HCT116 (cell line): Measurements from ENCODE around the gene LMLN. TPM values are rescaled to one million over a fixed set of nuclear protein-coding genes. Genes with fewer than 3 reads are reported as not detected.
"Not testable (repeated sequence)": the region's sequence is repeated elsewhere in the genome, so short reads cannot be mapped to it uniquely, and the experiment has no call there.

Source experiments
- ATAC-seq: fragments of 200-7000 bp; cut with Tn5 transposase; 2 replicates; pipeline ENCODE4 v1.9.1; 2020; ENCODE audit warnings: mild to moderate bottlenecking, moderate library complexity
- BruUV-seq: library from RNA; stranded (reverse); fragments of 400-500 nt; replicated peaks from 2 replicates; lab custom pipeline; 2021; lab: Mats Ljungman, UMichigan
- CTCF ChIA-PET: fragments of 300-600 bp; sonication (Branson Sonifier 250); formaldehyde crosslinking; loops from one replicate; lab custom pipeline; 2021; ENCODE audit warnings: antibody characterized with exemption; lab: Charles Lee
- POLR2A ChIA-PET: fragments of 300-600, 350-600 bp; sonication (Branson Sonifier 250); formaldehyde crosslinking; loops from one replicate; lab custom pipeline; 2021; ENCODE audit warnings: antibody characterized with exemption; lab: Charles Lee
- RAD21 ChIA-PET, 2 experiments: fragments of 300-600 bp; sonication (Branson Sonifier 250); formaldehyde crosslinking; loops; one replicate each; lab custom pipeline; 2023; ENCODE audit warnings: low total read pairs in 2 of 2; ENCODE audit not compliant: uncharacterized antibody in 2 of 2, unreplicated experiment in 2 of 2, low non-redundant PET in 1 of 2; lab: Charles Lee
- DNase-seq: peaks from one replicate; pipeline ENCODE4 v3.0.0-alpha.2; 2010; ENCODE audit warnings: low read depth, low spot score
- H2AFZ ChIP-seq: fragments of 200-600 bp; shearing (Covaris generic), sonication (generic); 2 replicates; pipeline ENCODE4 v1.6.1; 2017; ENCODE audit warnings: low read depth, mixed run types, mixed read lengths, antibody characterized with exemption, low read length; ENCODE audit not compliant: poor library complexity, severe bottlenecking
- H3K27ac ChIP-seq: 2 replicates; pipeline ENCODE4 v1.5.1; 2012; ENCODE audit warnings: low read depth, low read length
- H3K27me3 ChIP-seq: fragments of 200-600 bp; sonication (generic); 2 replicates; pipeline ENCODE4 v1.6.1; 2016; ENCODE audit warnings: mixed run types, low read length, mixed read lengths; ENCODE audit not compliant: insufficient read depth
- H3K36me3 ChIP-seq, 2 experiments: fragments of 200-500 bp in 1 of 2; fragments of 200-600 bp in 1 of 2; sonication (Bioruptor generic) in 1 of 2; sonication (generic) in 1 of 2; 2 replicates each; pipeline versions ENCODE4 v1.5.1 to v1.6.1; 2014 to 2016; ENCODE audit warnings: low read length in 2 of 2, inconsistent platforms in 1 of 2, mixed read lengths in 1 of 2, mixed run types in 1 of 2; ENCODE audit not compliant: insufficient read depth in 2 of 2, control insufficient read depth in 1 of 2
- H3K4me1 ChIP-seq, 2 experiments: fragments of 200-600 bp in 1 of 2; sonication (generic) in 1 of 2; 2 replicates each; pipeline versions ENCODE4 v1.5.1 to v1.6.1; 2012 to 2017; ENCODE audit warnings: low read length in 2 of 2, inconsistent platforms in 1 of 2, mild to moderate bottlenecking in 1 of 2, mixed read lengths in 1 of 2, mixed run types in 1 of 2, moderate library complexity in 1 of 2; ENCODE audit not compliant: insufficient read depth in 2 of 2, control insufficient read depth in 1 of 2
- H3K4me2 ChIP-seq: fragments of 200-600 bp; sonication (generic); 2 replicates; pipeline ENCODE4 v1.6.1; 2017; ENCODE audit warnings: mixed run types, low read length, mixed read lengths
- H3K4me3 ChIP-seq, 2 experiments: fragments of 200-600 bp in 1 of 2; sonication (generic) in 1 of 2; replicated peaks in 1 of 2; 2 replicates each; pipeline ENCODE4 v1.5.1; 2011 to 2016; ENCODE audit warnings: low read length in 2 of 2, control low read depth in 1 of 2, low read depth in 1 of 2, mild to moderate bottlenecking in 1 of 2, mixed read lengths in 1 of 2, mixed run types in 1 of 2
- H3K79me2 ChIP-seq: fragments of 200-600 bp; sonication (generic); 2 replicates; pipeline ENCODE4 v1.6.1; 2017; ENCODE audit warnings: mild to moderate bottlenecking, mixed run types, low read length, moderate library complexity, mixed read lengths; ENCODE audit not compliant: insufficient read depth
- H3K9ac ChIP-seq: fragments of 200-600 bp; sonication (generic); 2 replicates; pipeline ENCODE4 v1.6.1; 2016; ENCODE audit warnings: low read length, mixed read lengths
- H3K9me2 ChIP-seq: fragments of 200-600 bp; sonication (generic), shearing (Covaris generic); 2 replicates; pipeline ENCODE4 v1.6.1; 2017; ENCODE audit warnings: mixed run types, mild to moderate bottlenecking, moderate library complexity; ENCODE audit not compliant: insufficient read depth
- H3K9me3 ChIP-seq, 2 experiments: fragments of 200-500 bp in 1 of 2; fragments of 200-600 bp in 1 of 2; sonication (Bioruptor generic) in 1 of 2; sonication (generic) in 1 of 2; 2 replicates each; pipeline ENCODE4 v1.6.1; 2014 to 2017; ENCODE audit warnings: low read length in 2 of 2, mixed read lengths in 2 of 2, inconsistent platforms in 1 of 2, low read depth in 1 of 2, mild to moderate bottlenecking in 1 of 2, mixed run types in 1 of 2, moderate library complexity in 1 of 2; ENCODE audit not compliant: control insufficient read depth in 1 of 2, insufficient read depth in 1 of 2
- H4K20me1 ChIP-seq: fragments of 200-600 bp; sonication (generic), shearing (Covaris generic); 2 replicates; pipeline ENCODE4 v1.6.1; 2017; ENCODE audit warnings: mixed run types, mild to moderate bottlenecking, moderate library complexity; ENCODE audit not compliant: insufficient read depth
- CTCF ChIP-seq, 3 experiments: fragments of 200-600 bp in 1 of 3; sonication (generic) in 1 of 3; IDR thresholded peaks in 2 of 3; conservative IDR thresholded peaks in 1 of 3; 2 replicates each; pipeline ENCODE4 v1.5.1; 2012 to 2017; ENCODE audit warnings: low read depth in 2 of 3, low read length in 2 of 3, antibody characterized with exemption in 1 of 3, borderline replicate concordance in 1 of 3, control low read depth in 1 of 3, mild to moderate bottlenecking in 1 of 3, mixed read lengths in 1 of 3, mixed run types in 1 of 3, moderate library complexity in 1 of 3; ENCODE audit not compliant: insufficient read depth in 1 of 3
- POLR2A ChIP-seq: IDR thresholded peaks from 2 replicates; pipeline ENCODE4 v1.7.0; 2011; ENCODE audit warnings: borderline replicate concordance; ENCODE audit not compliant: insufficient read depth, insufficient read length; ENCODE audit errors: extremely low read depth
- POLR2AphosphoS5 ChIP-seq: IDR thresholded peaks from 2 replicates; pipeline ENCODE4 v1.6.1; 2011; ENCODE audit warnings: mild to moderate bottlenecking, low read depth, low read length, moderate library complexity
- intact Hi-C: fragments of 100-400 bp; cut with micrococcal nuclease; formaldehyde crosslinking; loops from 2 replicates; pipeline ENCODE4 v1.10.0; 2022
- total RNA-seq: library from RNA; stranded (reverse); gene quantifications from one replicate; pipeline ENCODE4 v1.2.1, GENCODE V29; 2021; ENCODE audit not compliant: unreplicated experiment

Gene LMLN
- total RNA-seq, 1 experiment from 2014 or later: 7.2 TPM

GRCh38 chr3:198051836-198052235 lies 91.8 kb downstream of the LMLN start (continued):
- TF ChIP-seq CTCF (IDR thresholded peaks at IDR 0.05 in 2 of 3, conservative IDR thresholded peaks at IDR 0.05 in 1 of 3; ENCODE audit: borderline replicate concordance in 1 of 3, insufficient read depth in 1 of 3, low read depth in 2 of 3, low read length in 2 of 3) (no peak), POLR2A (no peak), POLR2AphosphoS5 (no peak)

GRCh38 chr3:198053462-198053861 lies 93.4 kb downstream of the LMLN start:
- H3K9ac ChIP-seq, DNase-seq, H3K27me3 ChIP-seq, H2AFZ ChIP-seq, CTCF ChIA-PET, H3K4me2 ChIP-seq, H4K20me1 ChIP-seq, ATAC-seq, H3K4me1 ChIP-seq, H3K9me3 ChIP-seq, RAD21 ChIA-PET, BruUV-seq, H3K79me2 ChIP-seq, H3K27ac ChIP-seq, POLR2A ChIA-PET, H3K9me2 ChIP-seq, H3K4me3 ChIP-seq, H3K36me3 ChIP-seq, intact Hi-C loops: not testable (repeated sequence)
